Heart left ventricle (tissue), 16 donors: ENCODE data around the gene ITPR2. TPM values are rescaled to one million over a fixed set of nuclear protein-coding genes. Genes with fewer than 3 reads are reported as not detected.

ENCODE experiments used
- ATAC-seq, 4 donors: fragments of 200-7000 bp; cut with Tn5 transposase; one replicate each; pipeline ENCODE4 v1.9.1; 2020 to 2022; ENCODE audit warnings: moderate library complexity in 4 of 4, mild to moderate bottlenecking in 3 of 4, moderate number of reproducible peaks in 1 of 4
- DNase-seq, 5 donors: peaks; one replicate each; pipeline ENCODE4 v3.0.0-alpha.2; 2020
- H3K27ac ChIP-seq, 12 donors: fragments of 200-600 bp; sonication (generic) in 4 of 12; one replicate each; pipeline versions ENCODE4 v1.5.0 to v1.8.0; 2016 to 2022; ENCODE audit warnings: mild to moderate bottlenecking in 2 of 12
- H3K27me3 ChIP-seq, 9 donors: fragments of 200-600 bp; sonication (generic) in 2 of 9; one replicate each; pipeline versions ENCODE4 v1.5.1 to v1.8.0; 2016 to 2022; ENCODE audit warnings: mild to moderate bottlenecking in 3 of 9
- H3K36me3 ChIP-seq, 9 donors: fragments of 200-600 bp; sonication (generic) in 2 of 9; one replicate each; pipeline versions ENCODE4 v1.5.0 to v1.8.0; 2018 to 2022; ENCODE audit warnings: mild to moderate bottlenecking in 2 of 9
- H3K4me1 ChIP-seq, 12 donors: fragments of 200-600 bp; sonication (generic) in 4 of 12; one replicate each; pipeline versions ENCODE4 v1.5.0 to v1.8.0; 2016 to 2022; ENCODE audit warnings: mild to moderate bottlenecking in 3 of 12
- H3K4me3 ChIP-seq, 12 donors: fragments of 200-600 bp; sonication (generic) in 4 of 12; one replicate each; pipeline versions ENCODE4 v1.5.0 to v1.8.0; 2017 to 2022; ENCODE audit warnings: mild to moderate bottlenecking in 9 of 12, moderate library complexity in 4 of 12
- H3K9me3 ChIP-seq, 12 donors: fragments of 200-600 bp; sonication (generic) in 4 of 12; one replicate each; pipeline versions ENCODE4 v1.5.0 to v1.8.0; 2016 to 2022; ENCODE audit warnings: mild to moderate bottlenecking in 1 of 12
- CTCF ChIP-seq, 12 donors: fragments of 200-600 bp; sonication (generic) in 4 of 12; IDR thresholded peaks; one replicate each; pipeline versions ENCODE4 v1.5.0 to v1.8.0; 2018 to 2022; ENCODE audit warnings: antibody characterized with exemption in 12 of 12, mild to moderate bottlenecking in 5 of 12
- POLR2A ChIP-seq, 2 donors: fragments of 450-650 bp; IDR thresholded peaks; one replicate each; pipeline ENCODE4 v1.6.1; 2017; ENCODE audit warnings: antibody characterized with exemption in 2 of 2, mild to moderate bottlenecking in 2 of 2, moderate library complexity in 2 of 2
- WGBS, 4 donors: extraction: QIAGEN DNeasy Blood & Tissue Kit in 2 of 4; methylation state at CpG; one replicate each; pipeline versions ENCODE4 v1.1.5 to v1.1.7; 2013 to 2018; 5-methylcytosine and 5-hydroxymethylcytosine counted together
- intact Hi-C, 10 donors: fragments of 100-400 bp; cut with DNase I; formaldehyde crosslinking; loops; one replicate each; pipeline versions ENCODE4 v1.11.1 to v1.14.2; 2022
- polyA plus RNA-seq, 2 donors: library from polyadenylated mRNA; stranded (reverse); fragments of 200-250 nt; gene quantifications; one replicate each; pipeline ENCODE4 v1.2.3, GENCODE V29; 2013
- total RNA-seq, 9 donors: library from RNA; depleted of rRNA in 2 of 9; stranded (reverse); fragments of >200 nt in 2 of 9; fragmentation: NEBNext Ultra II Directional in 3 of 9; extraction: Animal tissue kit (Norgen Biotek cat#: 25700) in 3 of 9; gene quantifications; one replicate each; pipeline versions ENCODE4 v1.1.0 to v1.2.4, GENCODE V29; 2016 to 2023
- donor health status: ischemic (EF 13 %, LVEDD 7.1; RV severe dilation, severe dysfunction).
- donor health status: healthy with polysubstance abuse.
- donor health status: DM: no; HTN: yes; CAD: no.
- donor health status: DM: no; HTN: no; CAD: no.
- donor health status: ischemic (EF 25% LVEDD 6.9; RV normal size, moderate dysfunction).
- donor health status: ischemic (EF 25% LVEDD 5.7; RV mildly dilated, moderate dysfunction).
- donor health status: healthy.
- donor health status: DM: yes; HTN: yes; CAD: no.
- donor health status: ischemic (EF 35%, LVEDD 5.7; RV mildly dilated, moderate dysfunction).
- donor health status: nonischemic (EF 11% LVEDD 7.7; RV severe dilation, severe dysfunction).
- donor health status: DM: yes; HTN: yes; CAD: no.
- donor health status: PGD.
- donor health status: ischemic (EF 29% LVEDD 5.4; RV normal size, mild dysfunction).
- donor health status: nonischemic (EF 23%, LVEDD 6.1; RV moderate dilation, normal function).

ITPR2 gene
- total and polyA plus RNA-seq, 11 donors: 3.4 to 45.6 (median 11.8) TPM

- no peak overlapping the region for H3K4me3 ChIP-seq
- intact Hi-C loops: no loop called here
- H3K36me3 ChIP-seq: peaks cover 0 to 3% (median 0%) of the 10 kb centered on the region in 9 donors
- DNase-seq (no peak), ATAC-seq (no peak)
- H3K4me1 ChIP-seq: no peaks in the 10 kb centered on the region
- no peaks in the 10 kb centered on the region for H3K9me3 ChIP-seq
- WGBS, 4 donors: 97 to 99% (median 98%) methylated on average over 3 of the region's 3 CpGs
- TF ChIP-seq POLR2A (IDR thresholded peaks at IDR 0.05) (no peak), CTCF (IDR thresholded peaks at IDR 0.05) (no peak)
- no peaks in the 10 kb centered on the region for H3K27me3 ChIP-seq
- no peak overlapping the region for H3K27ac ChIP-seq
Measured at GRCh38 chr12:26533211-26533610, 299.8 kb downstream of the ITPR2 start.

GRCh38 chr12:26530461-26530860 lies 302.5 kb downstream of the ITPR2 start:
- Histone ChIP-seq H3K36me3 (peaks cover 0 to 19% (median 0%) of the 10 kb centered on the region in 9 donors), H3K9me3 (peaks cover 0 to 18% (median 5%) of the 10 kb centered on the region in 12 donors), H3K4me1 (no peaks in the 10 kb centered on the region), H3K27me3 (no peaks in the 10 kb centered on the region), H3K4me3 (no peak overlapping the region), H3K27ac (no peak overlapping the region)
- DNase-seq: no peak
- intact Hi-C loops: no loop called here
- TF ChIP-seq CTCF (IDR thresholded peaks at IDR 0.05): no peak
- no peak for TF ChIP-seq POLR2A (IDR thresholded peaks at IDR 0.05)
- no peak for ATAC-seq
- WGBS, 4 donors: 81 to 93% (median 87%) methylated on average over 1 of the region's 1 CpG

GRCh38 chr12:26528943-26529342 lies 304.1 kb downstream of the ITPR2 start:
- Histone ChIP-seq H3K4me1 (peaks cover 0 to 5% (median 0%) of the 10 kb centered on the region in 12 donors), H3K27ac (no peak overlapping the region), H3K27me3 (no peaks in the 10 kb centered on the region), H3K9me3 (peaks cover 0 to 28% (median 12%) of the 10 kb centered on the region in 12 donors), H3K4me3 (no peak overlapping the region), H3K36me3 (peaks cover 0 to 21% (median 0%) of the 10 kb centered on the region in 9 donors)
- no peak for TF ChIP-seq POLR2A (IDR thresholded peaks at IDR 0.05)
- TF ChIP-seq CTCF (IDR thresholded peaks at IDR 0.05): no peak
- intact Hi-C loops: loop anchor here in 2 of 10 donors (10.0 kb wide), 1 partner anchor 404 kb away; the partner anchor contains the start of gene BHLHE41 (in 2 of the 2)
- ATAC-seq (no peak), DNase-seq (no peak)
- WGBS, 4 donors: 59 to 80% (median 71%) methylated on average over 1 of the region's 1 CpG

GRCh38 chr12:26527682-26528081 lies 305.3 kb downstream of the ITPR2 start:
- no peak overlapping the region for H3K27ac ChIP-seq
- WGBS, 4 donors: 91 to 95% (median 94%) methylated on average over 4 of the region's 4 CpGs
- H3K27me3 ChIP-seq: no peaks in the 10 kb centered on the region
- TF ChIP-seq POLR2A (IDR thresholded peaks at IDR 0.05) (no peak), CTCF (IDR thresholded peaks at IDR 0.05) (no peak)
- H3K4me1 ChIP-seq: peaks cover 0 to 13% (median 0%) of the 10 kb centered on the region in 12 donors
- intact Hi-C loops: loop anchor here in 2 of 10 donors (10.0 kb wide), 1 partner anchor 403 kb away; the partner anchor contains the start of gene BHLHE41 (in 2 of the 2)
- no peak overlapping the region for H3K4me3 ChIP-seq
- ATAC-seq: no peak
- no peak for DNase-seq
- H3K36me3 ChIP-seq: peaks cover 0 to 21% (median 0%) of the 10 kb centered on the region in 9 donors
- H3K9me3 ChIP-seq: peaks cover 0 to 28% (median 12%) of the 10 kb centered on the region in 12 donors
